HepG2 (cell line): Measurements from ENCODE around the gene TBC1D16. TPM values are rescaled to one million over a fixed set of nuclear protein-coding genes. Genes with fewer than 3 reads are reported as not detected.

Source experiments
- ATAC-seq: fragments of 200-7000 bp; cut with Tn5 transposase; 3 replicates; pipeline ENCODE4 v1.9.1; 2020; ENCODE audit warnings: mild to moderate bottlenecking, moderate library complexity
- BruUV-seq: library from RNA; stranded (reverse); fragments of 400-500 nt; replicated peaks from 2 replicates; lab custom pipeline; 2021; lab: Mats Ljungman, UMichigan
- CTCF ChIA-PET: fragments of 300-600 bp; formaldehyde crosslinking; extraction: SDS; loops from one replicate; lab custom pipeline; 2021; ENCODE audit warnings: low total read pairs, inconsistent platforms, low intra/inter-chr PET ratio; lab: Yijun Ruan, JAX
- POLR2A ChIA-PET: fragments of 350-600 bp; sonication (Branson Sonifier 250); formaldehyde crosslinking; loops from one replicate; lab custom pipeline; 2020; ENCODE audit warnings: antibody characterized with exemption, inconsistent platforms; lab: Yijun Ruan, JAX
- DNase-seq: peaks from one replicate; pipeline ENCODE4 v3.0.0-alpha.2; 2015; ENCODE audit warnings: low spot score
- FAIRE-seq: peaks from 3 replicates; lab custom pipeline; 2011; peaks lifted over from hg19 to GRCh38; lab: Jason Lieb, UNC
- H2AFZ ChIP-seq: one replicate; pipeline ENCODE4 v1.6.1; 2011; ENCODE audit warnings: low read length, inconsistent platforms
- H3K27ac ChIP-seq: fragments of 300-600 bp; 3 replicates; pipeline ENCODE4 v1.8.0; 2011; ENCODE audit warnings: mixed run types, mild to moderate bottlenecking, mixed read lengths, low read length, inconsistent platforms; ENCODE audit not compliant: insufficient read depth; ENCODE audit errors: extremely low read length
- H3K27me3 ChIP-seq, 2 experiments: fragments of 200-600 bp in 1 of 2; 2 replicates in 1 of 2; 3 replicates in 1 of 2; pipeline versions ENCODE4 v1.6.0 to v1.8.0; 2011; ENCODE audit warnings: low read length in 2 of 2, mild to moderate bottlenecking in 2 of 2, moderate library complexity in 2 of 2, inconsistent platforms in 1 of 2; ENCODE audit not compliant: insufficient read depth in 2 of 2, control insufficient read depth in 1 of 2
- H3K36me3 ChIP-seq, 2 experiments: fragments of 200-600 bp in 1 of 2; replicated peaks in 1 of 2; 2 replicates in 1 of 2; 3 replicates in 1 of 2; pipeline versions ENCODE4 v1.5.1 to v1.8.0; 2011; ENCODE audit warnings: low read length in 2 of 2, inconsistent platforms in 1 of 2; ENCODE audit not compliant: insufficient read depth in 2 of 2, control insufficient read depth in 1 of 2
- H3K4me1 ChIP-seq: 2 replicates; pipeline ENCODE4 v1.5.1; 2012; ENCODE audit warnings: low read length, inconsistent platforms; ENCODE audit not compliant: insufficient read depth
- H3K4me2 ChIP-seq: 2 replicates; pipeline ENCODE4 v1.6.0; 2011; ENCODE audit warnings: low read depth, low read length, inconsistent platforms
- H3K4me3 ChIP-seq, 3 experiments: fragments of 200-600 bp in 1 of 3; sonication (generic), shearing (Covaris generic) in 1 of 3; replicated peaks in 1 of 3; 2 replicates each; pipeline ENCODE4 v1.5.1; 2011 to 2016; ENCODE audit warnings: low read length in 3 of 3, inconsistent platforms in 2 of 3, low read depth in 2 of 3, mild to moderate bottlenecking in 2 of 3, control low read depth in 1 of 3, mixed read lengths in 1 of 3; ENCODE audit not compliant: insufficient read depth in 1 of 3
- H3K79me2 ChIP-seq: one replicate; pipeline ENCODE4 v1.6.1; 2011; ENCODE audit warnings: low read length, inconsistent platforms; ENCODE audit not compliant: insufficient read depth
- H3K9ac ChIP-seq: 2 replicates; pipeline ENCODE4 v1.6.0; 2011; ENCODE audit warnings: mild to moderate bottlenecking, low read depth, low read length, inconsistent platforms; ENCODE audit not compliant: insufficient read depth
- H3K9me3 ChIP-seq: 2 replicates; pipeline ENCODE4 v1.5.1; 2012; ENCODE audit warnings: mild to moderate bottlenecking, low read length
- H4K20me1 ChIP-seq: 2 replicates; pipeline ENCODE4 v1.6.0; 2011; ENCODE audit warnings: inconsistent platforms, mild to moderate bottlenecking, low read length, moderate library complexity; ENCODE audit not compliant: insufficient read depth
- AKNA ChIP-seq: sonication (generic); formaldehyde crosslinking; IDR thresholded peaks from 2 replicates; pipeline ENCODE4 v1.4.0; 2020; ENCODE audit warnings: missing genetic modification reagents, borderline replicate concordance
- HDAC6 ChIP-seq: fragments of 200-600 bp; sonication (generic); IDR thresholded peaks from 2 replicates; pipeline ENCODE4 v1.7.0; 2017; ENCODE audit warnings: mild to moderate bottlenecking, antibody characterized with exemption, low read length, low read depth
- ISL2 ChIP-seq: sonication (generic); formaldehyde crosslinking; IDR thresholded peaks from 2 replicates; pipeline ENCODE4 v1.5.0; 2020; ENCODE audit warnings: missing genetic modification reagents
- REL ChIP-seq: sonication (generic); formaldehyde crosslinking; conservative IDR thresholded peaks from 2 replicates; pipeline ENCODE4 v1.8.0; 2022; ENCODE audit warnings: mild to moderate bottlenecking, missing genetic modification reagents, moderate library complexity
- ZNF367 ChIP-seq: sonication (generic); formaldehyde crosslinking; IDR thresholded peaks from 2 replicates; pipeline ENCODE4 v1.4.0; 2020; ENCODE audit warnings: missing genetic modification reagents, borderline replicate concordance
- ZNF589 ChIP-seq: sonication (generic); formaldehyde crosslinking; conservative IDR thresholded peaks from 2 replicates; pipeline ENCODE4 v1.8.0; 2022; ENCODE audit warnings: mild to moderate bottlenecking, moderate library complexity, missing genetic modification reagents
- ZNF790 ChIP-seq: sonication (generic); formaldehyde crosslinking; IDR thresholded peaks from 2 replicates; pipeline ENCODE4 v1.8.0; 2022; ENCODE audit warnings: missing genetic modification reagents, mild to moderate bottlenecking, borderline replicate concordance
- WGBS: methylation state at CpG from one replicate; pipeline ENCODE4 v1.1.6; 2017; ENCODE audit warnings: low lambda C conversion rate; 5-methylcytosine and 5-hydroxymethylcytosine counted together
- in situ Hi-C: cut with HindIII; loops from 2 replicates; pipeline ENCODE4 v1.10.0; 2017; ENCODE audit warnings: low pct_unique_long_range_greater_than_20kb; ENCODE audit not compliant: extremely low pct_ligation_motif_present
- intact Hi-C: fragments of 100-400 bp; cut with micrococcal nuclease; formaldehyde crosslinking; loops from one replicate; pipeline ENCODE4 v1.10.0; 2022; ENCODE audit not compliant: unreplicated experiment
- polyA plus RNA-seq, 8 experiments: library from polyadenylated mRNA; depleted of rRNA in 3 of 8; stranded (reverse) in 7 of 8; unstranded in 1 of 8; fragments of >200 nt; fragmentation: Illumina TruSeq in 4 of 8; extraction: Trizol in 4 of 8; gene quantifications; 2 replicates each; pipeline versions ENCODE4 v1.2.1 to v1.2.3, GENCODE V29; 2011 to 2016; ENCODE audit warnings: low read depth in 4 of 8, missing spikeins in 1 of 8, mixed read lengths in 1 of 8; ENCODE audit not compliant: insufficient read depth in 1 of 8
- total RNA-seq, 5 experiments: library from RNA; depleted of rRNA; stranded (reverse); fragments of >200 nt; fragmentation: Illumina TruSeq; extraction: Trizol; gene quantifications; 2 replicates each; pipeline ENCODE4 v1.2.3, GENCODE V29; 2016; ENCODE audit warnings: low read depth in 1 of 5

TBC1D16 gene
- total and polyA plus RNA-seq, 2 of the 13 experiments (the other 11 are each of a cell fraction or from before 2014, with no cell fraction given) = 14.9 to 24.9 TPM

DNA sequence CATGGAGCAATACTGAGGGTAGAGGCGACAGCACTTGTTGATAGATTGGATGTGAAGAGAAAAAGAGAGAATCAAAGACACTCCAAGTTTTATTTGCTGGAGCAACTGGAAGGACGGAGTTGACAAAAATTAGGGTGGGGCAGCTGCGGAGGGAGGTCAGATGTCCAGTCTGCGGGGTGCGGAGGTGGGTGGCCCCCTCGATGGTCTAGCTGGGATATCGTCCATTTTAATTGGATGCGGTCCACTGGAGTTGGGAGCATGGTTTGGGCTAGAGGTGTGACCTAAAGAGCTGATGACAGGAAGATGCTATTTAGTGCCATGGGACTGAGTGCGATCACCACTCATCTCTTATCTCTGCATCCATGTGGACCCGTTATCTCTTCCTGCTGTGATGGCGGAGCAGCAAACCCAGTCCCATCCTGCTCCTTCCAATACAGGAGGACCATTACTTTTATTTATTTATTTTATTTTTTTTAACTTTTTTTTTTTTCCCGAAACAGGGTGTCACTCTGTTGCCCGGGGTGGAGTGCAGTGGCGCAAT is 148.2 kb downstream of the TBC1D16 start:
- WGBS = 73% methylated on average over 14 of the region's 14 CpGs

More for the DNA sequence above, 148.2 kb downstream of the TBC1D16 start:
- TF ChIP-seq AKNA (CRISPR knock-in tag) (no peak), REL (CRISPR knock-in tag) (no peak), HDAC6 (no peak), ZNF589 (no peak), ZNF790 (CRISPR knock-in tag) (no peak), ZNF367 (no peak), ISL2 (CRISPR knock-in tag) (no peak)
- H3K4me1 ChIP-seq = peaks cover 23% of the 10 kb centered on the region
- no peak for ATAC-seq
- no peak for DNase-seq
- in situ Hi-C loops = no loop called here
- H2AFZ ChIP-seq = no peak overlapping the region
- ChIA-PET POLR2A (no interaction called here), CTCF (no interaction called here)
- no peak overlapping the region for H3K4me2 ChIP-seq
- no peaks in the 10 kb centered on the region for H3K79me2 ChIP-seq
- H3K4me3 ChIP-seq = no peak overlapping the region
- no peak overlapping the region for H3K9ac ChIP-seq
- FAIRE-seq = no peak
- no peaks in the 10 kb centered on the region for H3K36me3 ChIP-seq
- intact Hi-C loops = no loop called here
- no peaks in the 10 kb centered on the region for H4K20me1 ChIP-seq
- H3K9me3 ChIP-seq = no peaks in the 10 kb centered on the region
- BruUV-seq = no TSS peak
- H3K27ac ChIP-seq = no peak overlapping the region
- peaks cover 2 to 34% of the 10 kb centered on the region in 2 experiments; a peak in 4 of 5 replicates for H3K27me3 ChIP-seq
